AG04449 (cell line): ENCODE measurements around the gene TNFRSF8.

Source experiments
- CTCF ChIA-PET: fragments of 350-600 bp; formaldehyde crosslinking; extraction: SDS; loops from one replicate; lab custom pipeline; 2021; ENCODE audit warnings: antibody characterized with exemption; lab: Yijun Ruan, JAX
- POLR2A ChIA-PET: fragments of 400-600, 350-600 bp; formaldehyde crosslinking; extraction: SDS; loops from one replicate; lab custom pipeline; 2020; ENCODE audit warnings: antibody characterized with exemption, inconsistent platforms; lab: Yijun Ruan, JAX
- DNase-seq: peaks from one replicate; pipeline ENCODE4 v3.0.0-alpha.2; 2010; ENCODE audit warnings: low read depth, low spot score
- H3K4me3 ChIP-seq: 2 replicates; pipeline ENCODE4 v1.5.1; 2011; ENCODE audit warnings: low read depth, mild to moderate bottlenecking, control low read depth, low read length
- TF ChIP-seq, protein P1 (sequence below): IDR thresholded peaks from one replicate; pipeline ENCODE4 v1.5.1; 2011; ENCODE audit warnings: mild to moderate bottlenecking, moderate library complexity, low read length, control low read depth, inconsistent platforms; ENCODE audit not compliant: insufficient read depth; ENCODE audit errors: missing control alignments

TNFRSF8 gene

DNA sequence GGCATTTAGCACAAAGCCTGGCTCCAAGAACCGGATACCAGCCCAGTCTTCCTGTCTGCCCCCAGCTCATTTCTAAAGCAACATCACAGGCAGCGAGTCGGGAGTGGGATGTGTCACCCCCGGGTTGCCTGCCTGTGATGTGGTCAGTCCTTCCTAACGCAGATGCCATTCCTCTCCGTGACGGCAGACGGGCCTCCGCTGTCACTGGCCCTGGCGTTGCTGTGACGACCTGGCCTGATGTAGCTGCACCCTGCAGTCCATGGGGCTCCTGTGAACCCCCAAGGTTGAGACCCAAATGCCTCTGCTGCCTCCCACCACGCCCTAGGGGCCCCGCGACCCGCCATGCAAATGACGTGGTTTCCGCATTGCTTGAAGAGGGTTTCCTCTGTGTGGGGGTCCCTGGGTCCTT, 116.0 kb downstream of the TNFRSF8 start:
- CTCF ChIA-PET: interaction anchor here (0.6 to 2.5 kb wide), 3 partner anchors 29 to 55 kb away, joined by 3 to 18 read pairs (median 3); no protein-coding TSS in a partner anchor
- POLR2A ChIA-PET: interaction anchor here (1.2 kb wide), 1 partner anchor 271 kb away, joined by 4 read pairs; no protein-coding TSS in a partner anchor
- TF ChIP-seq, protein P1, sequence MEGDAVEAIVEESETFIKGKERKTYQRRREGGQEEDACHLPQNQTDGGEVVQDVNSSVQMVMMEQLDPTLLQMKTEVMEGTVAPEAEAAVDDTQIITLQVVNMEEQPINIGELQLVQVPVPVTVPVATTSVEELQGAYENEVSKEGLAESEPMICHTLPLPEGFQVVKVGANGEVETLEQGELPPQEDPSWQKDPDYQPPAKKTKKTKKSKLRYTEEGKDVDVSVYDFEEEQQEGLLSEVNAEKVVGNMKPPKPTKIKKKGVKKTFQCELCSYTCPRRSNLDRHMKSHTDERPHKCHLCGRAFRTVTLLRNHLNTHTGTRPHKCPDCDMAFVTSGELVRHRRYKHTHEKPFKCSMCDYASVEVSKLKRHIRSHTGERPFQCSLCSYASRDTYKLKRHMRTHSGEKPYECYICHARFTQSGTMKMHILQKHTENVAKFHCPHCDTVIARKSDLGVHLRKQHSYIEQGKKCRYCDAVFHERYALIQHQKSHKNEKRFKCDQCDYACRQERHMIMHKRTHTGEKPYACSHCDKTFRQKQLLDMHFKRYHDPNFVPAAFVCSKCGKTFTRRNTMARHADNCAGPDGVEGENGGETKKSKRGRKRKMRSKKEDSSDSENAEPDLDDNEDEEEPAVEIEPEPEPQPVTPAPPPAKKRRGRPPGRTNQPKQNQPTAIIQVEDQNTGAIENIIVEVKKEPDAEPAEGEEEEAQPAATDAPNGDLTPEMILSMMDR: no peak

GRCh38 chr1:12179676-12180075, 116.6 kb downstream of the TNFRSF8 start:
- CTCF ChIA-PET: interaction anchor here (1.6 kb wide), 1 partner anchor 55 kb away, joined by 7 read pairs; no protein-coding TSS in a partner anchor

More for the DNA sequence above, 116.0 kb downstream of the TNFRSF8 start:
- peak; percentile 49 for DNase-seq
- H3K4me3 ChIP-seq: no peak overlapping the region

GRCh38 chr1:12180315-12180714, 117.2 kb downstream of the TNFRSF8 start:
- ChIA-PET CTCF (interaction anchor here (1.6 kb wide), 1 partner anchor 55 kb away, joined by 7 read pairs; no protein-coding TSS in a partner anchor), POLR2A (no interaction called here)
- no peak for DNase-seq
- H3K4me3 ChIP-seq: no peak overlapping the region
- TF ChIP-seq, protein P1: no peak

More at GRCh38 chr1:12179676-12180075, 116.6 kb downstream of the TNFRSF8 start:
- TF ChIP-seq, protein P1: no peak
- no peak overlapping the region for H3K4me3 ChIP-seq
- no peak for DNase-seq
- POLR2A ChIA-PET: no interaction called here

- TF ChIP-seq, protein P1: no peak
- POLR2A ChIA-PET: no interaction called here
- CTCF ChIA-PET: interaction anchor here (1.6 kb wide), 1 partner anchor 56 kb away, joined by 7 read pairs; no protein-coding TSS in a partner anchor
- no peak for DNase-seq
- H3K4me3 ChIP-seq: no peak overlapping the region
Observed at GRCh38 chr1:12180903-12181302, 117.8 kb downstream of the TNFRSF8 start.

DNA sequence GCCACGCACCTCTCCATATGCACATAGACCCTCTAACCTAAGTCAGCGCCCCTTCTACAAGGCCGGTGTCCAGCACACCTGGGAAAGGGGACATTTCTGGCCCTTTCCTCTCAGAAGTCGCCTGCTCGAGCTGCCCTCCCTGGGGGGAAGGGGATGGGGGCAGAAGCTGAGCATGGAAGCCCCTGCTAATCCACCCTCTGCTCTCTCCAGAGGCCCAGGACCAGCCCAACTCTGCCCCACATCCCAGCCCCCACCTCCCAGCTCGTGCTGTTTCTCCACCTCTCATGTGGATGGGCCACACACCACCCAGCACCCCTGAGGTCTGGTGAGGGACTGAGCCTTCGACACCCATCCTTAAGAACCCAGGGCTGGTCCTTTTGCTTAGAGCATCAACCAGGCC, 118.5 kb downstream of the TNFRSF8 start:
- DNase-seq: no peak
- ChIA-PET CTCF (interaction anchor here (3.3 kb wide), 1 partner anchor 59 kb away, joined by 30 read pairs; no protein-coding TSS in a partner anchor), POLR2A (no interaction called here)
- TF ChIP-seq, protein P1: no peak
- H3K4me3 ChIP-seq: no peak overlapping the region

- POLR2A ChIA-PET: no interaction called here
- CTCF ChIA-PET: interaction anchor here (0.9 to 3.3 kb wide), 2 partner anchors 59 to 103 kb away, joined by 7 to 30 read pairs; no protein-coding TSS in a partner anchor
- DNase-seq: no peak
- TF ChIP-seq, protein P1: no peak
- no peak overlapping the region for H3K4me3 ChIP-seq
Observed at GRCh38 chr1:12182410-12182984, 119.4 kb downstream of the TNFRSF8 start.
